ENCODE results near the gene SLC35F3. TPM values are rescaled to one million over a fixed set of nuclear protein-coding genes. Genes with fewer than 3 reads are reported as not detected.

Gene SLC35F3
- total RNA-seq, 1 donor from 2014 or later: 0.57 TPM

DNA sequence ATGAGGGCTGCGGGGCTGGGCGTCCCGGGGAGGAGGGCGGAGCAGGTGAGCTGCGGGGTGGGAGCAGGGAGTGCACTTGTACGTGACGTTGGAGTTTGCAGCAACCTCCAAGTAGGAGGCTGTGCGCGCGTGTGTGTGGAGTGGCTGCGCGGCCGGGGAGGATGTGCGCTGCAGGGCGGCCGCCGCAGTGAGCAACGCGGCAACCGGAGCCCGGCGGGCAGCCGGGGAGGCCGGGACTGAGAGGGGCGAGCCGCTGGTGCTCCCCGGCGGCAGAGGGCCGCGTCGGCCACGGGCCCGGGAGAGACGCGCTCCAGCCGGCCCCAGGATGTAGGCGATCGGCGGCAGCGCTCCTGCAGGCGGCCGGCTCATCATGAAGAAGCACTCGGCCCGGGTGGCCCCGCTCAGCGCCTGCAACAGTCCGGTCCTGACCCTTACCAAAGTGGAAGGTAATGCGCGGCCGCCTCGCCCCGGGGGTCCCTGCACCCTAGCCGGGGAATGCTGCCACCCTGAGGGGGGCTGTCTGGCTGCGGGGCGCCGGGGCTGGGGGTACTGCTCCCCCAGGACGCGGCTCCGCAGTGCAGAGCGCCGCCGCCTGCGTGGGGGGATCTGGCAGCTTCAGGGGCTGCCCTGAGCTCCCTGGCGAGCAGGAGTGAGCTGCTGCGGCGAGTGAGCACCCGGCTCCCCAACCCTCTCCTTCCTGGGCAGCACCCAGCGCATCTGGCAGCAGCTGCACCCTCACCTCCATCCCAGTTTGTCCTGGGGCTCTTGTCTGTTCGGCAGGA, 309.8 kb downstream of the SLC35F3 start:
- Histone ChIP-seq H3K27ac (ENCODE audit: low read depth, low read length) (no peak overlapping the region), H3K4me2 (ENCODE audit: low read length) (peak overlapping the region; percentile 83), H3K9ac (ENCODE audit: low read length) (peak overlapping the region; percentile 41), H3K27me3 (ENCODE audit: insufficient read depth, low read length) (peaks cover 3% of the 10 kb centered on the region), H3K9me3 (ENCODE audit: insufficient read depth, low read depth, low read length) (no peaks in the 10 kb centered on the region), H3K36me3 (ENCODE audit: insufficient read depth, low read length) (no peaks in the 10 kb centered on the region), H3K79me2 (ENCODE audit: insufficient read depth, low read length) (no peaks in the 10 kb centered on the region), H3K4me3 (ENCODE audit: insufficient read depth, low read depth, low read length) (peak overlapping the region; percentile 47), H3K4me1 (ENCODE audit: insufficient read depth, low read length) (peaks cover 5% of the 10 kb centered on the region), H2AFZ (ENCODE audit: low read depth, low read length) (peak overlapping the region; percentile 76), H4K20me1 (ENCODE audit: insufficient read depth, low read length) (peaks cover 12% of the 10 kb centered on the region)
- no peaks in the 10 kb centered on the region for H3K36me3 Mint-ChIP-seq (ENCODE audit: low read depth, unreplicated experiment)
- peak; percentile 60 for DNase-seq (ENCODE audit: low read depth)
- peaks cover 7% of the 10 kb centered on the region for H3K9me3 Mint-ChIP-seq (ENCODE audit: unreplicated experiment)
- peaks cover 38% of the 10 kb centered on the region for H3K27me3 Mint-ChIP-seq (ENCODE audit: low read depth, unreplicated experiment)
- FAIRE-seq: no peak
- H3K4me3 Mint-ChIP-seq (ENCODE audit: unreplicated experiment): peak overlapping the region; percentile 81
- no peaks in the 10 kb centered on the region for H3K4me1 Mint-ChIP-seq (ENCODE audit: low read depth, unreplicated experiment)
- peak overlapping the region; percentile 18 for H3K27ac Mint-ChIP-seq (ENCODE audit: unreplicated experiment)
- TF ChIP-seq, protein P1, sequence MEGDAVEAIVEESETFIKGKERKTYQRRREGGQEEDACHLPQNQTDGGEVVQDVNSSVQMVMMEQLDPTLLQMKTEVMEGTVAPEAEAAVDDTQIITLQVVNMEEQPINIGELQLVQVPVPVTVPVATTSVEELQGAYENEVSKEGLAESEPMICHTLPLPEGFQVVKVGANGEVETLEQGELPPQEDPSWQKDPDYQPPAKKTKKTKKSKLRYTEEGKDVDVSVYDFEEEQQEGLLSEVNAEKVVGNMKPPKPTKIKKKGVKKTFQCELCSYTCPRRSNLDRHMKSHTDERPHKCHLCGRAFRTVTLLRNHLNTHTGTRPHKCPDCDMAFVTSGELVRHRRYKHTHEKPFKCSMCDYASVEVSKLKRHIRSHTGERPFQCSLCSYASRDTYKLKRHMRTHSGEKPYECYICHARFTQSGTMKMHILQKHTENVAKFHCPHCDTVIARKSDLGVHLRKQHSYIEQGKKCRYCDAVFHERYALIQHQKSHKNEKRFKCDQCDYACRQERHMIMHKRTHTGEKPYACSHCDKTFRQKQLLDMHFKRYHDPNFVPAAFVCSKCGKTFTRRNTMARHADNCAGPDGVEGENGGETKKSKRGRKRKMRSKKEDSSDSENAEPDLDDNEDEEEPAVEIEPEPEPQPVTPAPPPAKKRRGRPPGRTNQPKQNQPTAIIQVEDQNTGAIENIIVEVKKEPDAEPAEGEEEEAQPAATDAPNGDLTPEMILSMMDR (IDR thresholded peaks at IDR 0.05; ENCODE audit: insufficient read depth, low read depth, low read length): no peak
- TF ChIP-seq EZH2 (IDR thresholded peaks at IDR 0.05; ENCODE audit: insufficient read depth, low read length): peak; percentile 43

DNA sequence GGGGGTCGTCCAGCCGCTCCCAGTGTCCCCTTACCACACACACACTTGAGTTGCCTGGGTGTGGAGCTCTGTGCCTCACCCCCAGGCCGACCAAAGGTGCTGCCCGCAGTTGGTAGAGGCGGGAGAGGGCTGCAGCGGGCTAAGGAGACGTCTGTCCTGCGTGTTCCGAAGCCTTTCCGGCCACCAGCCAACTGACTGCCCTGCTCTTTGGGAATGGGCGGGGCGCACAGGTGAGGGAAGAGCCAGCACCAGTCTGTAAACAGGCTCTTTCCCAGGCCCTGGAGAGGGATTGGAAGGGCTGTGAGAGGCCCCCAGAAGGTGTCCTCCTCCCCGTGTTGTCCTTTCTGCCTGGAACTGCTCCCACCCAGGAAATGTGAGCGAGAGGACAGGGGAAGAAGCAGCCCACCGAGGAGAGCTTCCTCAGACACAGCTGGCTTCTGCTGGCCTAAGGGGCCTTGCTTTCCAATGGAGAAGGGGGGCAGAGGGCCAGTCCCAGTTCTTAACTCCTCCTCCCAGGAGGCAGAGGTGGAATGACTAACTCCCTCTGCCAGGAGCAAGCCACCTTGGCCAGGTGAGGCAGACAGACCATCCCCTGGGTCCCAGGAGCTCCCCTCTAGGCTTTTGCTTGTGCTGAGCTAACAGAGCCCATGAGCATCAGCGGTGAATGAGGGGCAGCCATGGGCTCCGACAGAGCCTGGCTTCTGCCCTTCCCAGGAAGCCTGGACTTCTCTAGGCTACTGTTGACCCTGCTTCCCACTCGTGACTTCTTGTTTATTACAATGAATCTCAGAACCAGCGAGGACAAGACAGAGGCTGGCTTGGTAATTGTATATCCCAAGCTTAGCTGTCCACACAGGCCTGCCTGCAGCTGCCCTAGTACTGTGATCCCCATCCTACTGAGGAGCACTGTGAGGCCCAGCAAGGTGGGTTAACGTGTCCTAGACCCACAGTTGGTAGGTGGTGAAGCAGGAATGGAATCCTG, 310.7 kb downstream of the SLC35F3 start:
- Mint-ChIP-seq H3K9me3 (ENCODE audit: unreplicated experiment) (peaks cover 4% of the 10 kb centered on the region), H3K4me3 (ENCODE audit: unreplicated experiment) (no peak overlapping the region), H3K4me1 (ENCODE audit: low read depth, unreplicated experiment) (no peaks in the 10 kb centered on the region), H3K27ac (ENCODE audit: unreplicated experiment) (no peak overlapping the region), H3K36me3 (ENCODE audit: low read depth, unreplicated experiment) (no peaks in the 10 kb centered on the region), H3K27me3 (ENCODE audit: low read depth, unreplicated experiment) (peaks cover 38% of the 10 kb centered on the region)
- no peak for DNase-seq (ENCODE audit: low read depth)
- peak overlapping the region; percentile 83 for H3K4me2 ChIP-seq (ENCODE audit: low read length)
- peaks cover 3% of the 10 kb centered on the region for H3K27me3 ChIP-seq (ENCODE audit: insufficient read depth, low read length)
- FAIRE-seq: no peak
- no peak overlapping the region for H3K27ac ChIP-seq (ENCODE audit: low read depth, low read length)
- TF ChIP-seq, protein P1 (IDR thresholded peaks at IDR 0.05; ENCODE audit: insufficient read depth, low read depth, low read length): no peak
- peak; percentile 16 for TF ChIP-seq EZH2 (IDR thresholded peaks at IDR 0.05; ENCODE audit: insufficient read depth, low read length)
- peaks cover 5% of the 10 kb centered on the region for H3K4me1 ChIP-seq (ENCODE audit: insufficient read depth, low read length)
- no peaks in the 10 kb centered on the region for H3K9me3 ChIP-seq (ENCODE audit: insufficient read depth, low read depth, low read length)
- no peaks in the 10 kb centered on the region for H3K79me2 ChIP-seq (ENCODE audit: insufficient read depth, low read length)
- peak overlapping the region; percentile 76 for H2AFZ ChIP-seq (ENCODE audit: low read depth, low read length)
- H3K4me3 ChIP-seq (ENCODE audit: insufficient read depth, low read depth, low read length): peak overlapping the region; percentile 47
- H4K20me1 ChIP-seq (ENCODE audit: insufficient read depth, low read length): peaks cover 12% of the 10 kb centered on the region
- no peaks in the 10 kb centered on the region for H3K36me3 ChIP-seq (ENCODE audit: insufficient read depth, low read length)
- peak overlapping the region; percentile 41 for H3K9ac ChIP-seq (ENCODE audit: low read length)

Data from astrocyte (in vitro differentiated cells and primary cell).